HL-60 (cell line): ENCODE results near the gene CHFR.
A peak's percentile ranks its signal among the peaks of the same experiment; 100 is the strongest.

Source experiments
- DNase-seq, 2 experiments: peaks; one replicate each; pipeline ENCODE4 v3.0.0-alpha.2; 2010 to 2020; ENCODE audit warnings: low read depth in 1 of 2, low spot score in 1 of 2
- H3K27ac ChIP-seq: fragments of 250-450 bp; sonication (Bioruptor Pico); replicated peaks from 2 replicates; pipeline ENCODE4 v1.5.1; 2020; ENCODE audit warnings: mild to moderate bottlenecking, moderate library complexity
- H3K27me3 ChIP-seq: fragments of 250-450 bp; sonication (Bioruptor Pico); 2 replicates; pipeline ENCODE4 v1.5.1; 2021; ENCODE audit warnings: mild to moderate bottlenecking, moderate library complexity; ENCODE audit not compliant: insufficient read depth, poor library complexity, severe bottlenecking
- H3K4me3 ChIP-seq: replicated peaks from 2 replicates; pipeline ENCODE4 v1.5.1; 2011; ENCODE audit warnings: mild to moderate bottlenecking, control low read depth, low read length; ENCODE audit not compliant: insufficient read depth
- CTCF ChIP-seq: IDR thresholded peaks from one replicate; pipeline ENCODE4 v1.5.1; 2011; ENCODE audit warnings: low read length, control low read depth, inconsistent platforms; ENCODE audit not compliant: insufficient read depth
- GABPA ChIP-seq: IDR thresholded peaks from 2 replicates; pipeline ENCODE4 v1.6.1; 2012; ENCODE audit warnings: low read depth
- POLR2AphosphoS5 ChIP-seq: IDR thresholded peaks from 2 replicates; pipeline ENCODE4 v1.6.1; 2012; ENCODE audit warnings: low read depth
- REST ChIP-seq: IDR thresholded peaks from 2 replicates; pipeline ENCODE4 v1.6.1; 2012; ENCODE audit warnings: low read depth; ENCODE audit not compliant: insufficient replicate concordance
- SPI1 ChIP-seq: IDR thresholded peaks from 2 replicates; pipeline ENCODE4 v1.6.1; 2012; ENCODE audit warnings: low read depth, mild to moderate bottlenecking, borderline replicate concordance

The CHFR gene

GRCh38 chr12:132827763-132828703, 59.4 kb downstream of the CHFR start:
- peak overlapping the region; percentile 97 for H3K4me3 ChIP-seq
- DNase-seq = peak; percentile 49 to 51
- TF ChIP-seq REST = no peak
- TF ChIP-seq CTCF = no peak
- no peak for TF ChIP-seq GABPA
- TF ChIP-seq POLR2AphosphoS5 = no peak
- TF ChIP-seq SPI1 = no peak
- no peaks in the 10 kb centered on the region for H3K27me3 ChIP-seq
- H3K27ac ChIP-seq = peak overlapping the region; percentile 100

- no peak overlapping the region for H3K4me3 ChIP-seq
- H3K27me3 ChIP-seq = no peaks in the 10 kb centered on the region
- TF ChIP-seq CTCF (no peak), REST (no peak)
- no peak for DNase-seq
- no peak overlapping the region for H3K27ac ChIP-seq
These were observed 61.5 kb downstream of the CHFR start for GRCh38 chr12:132825861-132826260.

DNA sequence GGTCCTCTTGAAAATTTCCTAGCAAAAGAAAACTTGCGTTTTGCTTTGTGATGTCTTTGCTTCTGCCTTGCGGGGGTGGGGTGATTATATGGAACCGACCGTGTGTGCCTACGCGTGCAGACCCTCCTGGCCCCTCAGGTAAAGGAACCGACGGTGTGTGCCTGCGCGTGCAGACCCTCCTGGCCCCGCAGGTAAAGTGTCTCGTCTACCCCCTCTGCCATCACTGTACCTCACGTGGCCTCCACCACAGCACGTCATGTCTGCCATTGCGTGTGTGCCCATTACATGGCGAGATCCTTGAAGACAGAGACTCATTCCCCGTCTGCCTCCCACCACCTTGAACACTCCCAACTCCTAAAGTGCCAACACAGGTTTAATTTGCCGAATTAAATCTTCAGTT, 62.3 kb downstream of the CHFR start:
- H3K27me3 ChIP-seq = no peaks in the 10 kb centered on the region
- no peak for DNase-seq
- TF ChIP-seq SPI1 = no peak
- TF ChIP-seq REST = no peak
- no peak for TF ChIP-seq POLR2AphosphoS5
- TF ChIP-seq GABPA = no peak
- no peak for TF ChIP-seq CTCF
- H3K27ac ChIP-seq = no peak overlapping the region
- no peak overlapping the region for H3K4me3 ChIP-seq
